Hematopoietic multipotent progenitor cell treated with erythropoietin and hydrocortisone succinate and interleukin-3 and kit ligand, for 6 days (in vitro differentiated cells): ENCODE data around the gene LYPD4.

ENCODE experiments used
- DNase-seq: peaks from one replicate; pipeline ENCODE4 v3.0.0-alpha.2; 2015

Gene LYPD4

GRCh38 chr19:41872775-41873647, 28.5 kb upstream of the LYPD4 start:
- peak; percentile 85 for DNase-seq

- no peak for DNase-seq
Measured at GRCh38 chr19:41872384-41872774, 27.9 kb upstream of the LYPD4 start.

GRCh38 chr19:41871573-41872383, 27.3 kb upstream of the LYPD4 start:
- DNase-seq = peak; percentile 54

- DNase-seq = peak; percentile 59
Measured at GRCh38 chr19:41870401-41870873, 26.0 kb upstream of the LYPD4 start.

GRCh38 chr19:41869374-41869955, 25.0 kb upstream of the LYPD4 start:
- DNase-seq = no peak

- DNase-seq = no peak
Measured at GRCh38 chr19:41868989-41869300, 24.5 kb upstream of the LYPD4 start.

- no peak for DNase-seq
Measured at GRCh38 chr19:41868120-41868988, 23.9 kb upstream of the LYPD4 start.

- DNase-seq = no peak
Measured at GRCh38 chr19:41866284-41866683, 21.8 kb upstream of the LYPD4 start.

GRCh38 chr19:41864374-41864773, 19.9 kb upstream of the LYPD4 start:
- no peak for DNase-seq

- peak; percentile 63 for DNase-seq
Measured at GRCh38 chr19:41863209-41863931, 18.9 kb upstream of the LYPD4 start.

- DNase-seq = no peak
Measured at GRCh38 chr19:41862445-41862986, 18.0 kb upstream of the LYPD4 start.

GRCh38 chr19:41861846-41862245, 17.4 kb upstream of the LYPD4 start:
- no peak for DNase-seq

GRCh38 chr19:41861116-41861768, 16.8 kb upstream of the LYPD4 start:
- no peak for DNase-seq

GRCh38 chr19:41860419-41861115, 16.1 kb upstream of the LYPD4 start:
- no peak for DNase-seq

- DNase-seq = peak; percentile 99
Measured at GRCh38 chr19:41859618-41860418, 15.3 kb upstream of the LYPD4 start, which contains the start of gene RPS19. Gene RPS19, plus strand, starts transcription at chr19:41860255. Its CDS starts 520 bp downstream, at chr19:41860775.

- no peak for DNase-seq
Measured at GRCh38 chr19:41859213-41859617, 14.7 kb upstream of the LYPD4 start.

GRCh38 chr19:41853768-41854167, 9.3 kb upstream of the LYPD4 start:
- DNase-seq = no peak

GRCh38 chr19:41853344-41853743, 8.9 kb upstream of the LYPD4 start:
- DNase-seq = no peak

GRCh38 chr19:41851456-41851855, 7.0 kb upstream of the LYPD4 start:
- DNase-seq = no peak
